AG09319 (cell line): ENCODE measurements around the gene SYNPO.

Experiments
- DNase-seq: peaks from one replicate; pipeline ENCODE4 v3.0.0-alpha.2; 2010; ENCODE audit warnings: low read depth; ENCODE audit errors: extremely low read depth
- TF ChIP-seq, protein P1 (sequence below): IDR thresholded peaks from 2 replicates; pipeline ENCODE4 v1.5.1; 2011; ENCODE audit warnings: low read depth, mild to moderate bottlenecking, inconsistent platforms, low read length, moderate library complexity

Gene SYNPO

DNA sequence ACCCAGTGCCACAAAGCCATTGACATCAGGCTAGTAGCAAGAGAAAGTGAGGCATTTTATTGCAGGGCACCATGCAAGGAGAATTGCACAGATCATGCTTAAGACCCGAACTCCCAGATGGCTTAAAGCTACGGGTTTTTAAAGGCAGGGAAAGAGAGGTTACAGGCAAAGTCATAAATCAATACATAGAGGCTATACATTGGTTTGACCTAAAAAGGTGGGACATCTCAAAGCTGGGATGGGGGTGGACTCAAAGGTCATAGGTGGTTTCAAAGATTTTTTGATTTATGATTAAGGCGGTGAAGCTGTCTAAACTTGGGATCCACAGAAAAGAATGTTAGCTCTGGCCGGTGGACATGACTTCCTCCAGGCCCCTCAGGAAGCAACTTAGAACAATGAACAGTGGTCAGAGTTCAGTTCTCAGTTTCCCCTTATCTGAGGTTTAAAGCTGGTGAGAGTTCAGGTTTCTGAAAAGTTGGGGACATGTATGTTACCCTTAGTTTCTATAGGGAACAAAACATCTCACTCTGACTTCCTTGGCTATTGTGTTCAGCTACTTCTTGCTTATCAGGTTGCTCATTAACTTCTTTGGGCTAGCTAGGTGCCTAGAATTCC lies 66.4 kb downstream of the SYNPO start:
- TF ChIP-seq, protein P1, sequence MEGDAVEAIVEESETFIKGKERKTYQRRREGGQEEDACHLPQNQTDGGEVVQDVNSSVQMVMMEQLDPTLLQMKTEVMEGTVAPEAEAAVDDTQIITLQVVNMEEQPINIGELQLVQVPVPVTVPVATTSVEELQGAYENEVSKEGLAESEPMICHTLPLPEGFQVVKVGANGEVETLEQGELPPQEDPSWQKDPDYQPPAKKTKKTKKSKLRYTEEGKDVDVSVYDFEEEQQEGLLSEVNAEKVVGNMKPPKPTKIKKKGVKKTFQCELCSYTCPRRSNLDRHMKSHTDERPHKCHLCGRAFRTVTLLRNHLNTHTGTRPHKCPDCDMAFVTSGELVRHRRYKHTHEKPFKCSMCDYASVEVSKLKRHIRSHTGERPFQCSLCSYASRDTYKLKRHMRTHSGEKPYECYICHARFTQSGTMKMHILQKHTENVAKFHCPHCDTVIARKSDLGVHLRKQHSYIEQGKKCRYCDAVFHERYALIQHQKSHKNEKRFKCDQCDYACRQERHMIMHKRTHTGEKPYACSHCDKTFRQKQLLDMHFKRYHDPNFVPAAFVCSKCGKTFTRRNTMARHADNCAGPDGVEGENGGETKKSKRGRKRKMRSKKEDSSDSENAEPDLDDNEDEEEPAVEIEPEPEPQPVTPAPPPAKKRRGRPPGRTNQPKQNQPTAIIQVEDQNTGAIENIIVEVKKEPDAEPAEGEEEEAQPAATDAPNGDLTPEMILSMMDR, result no peak
- DNase-seq, result no peak
